Nephron progenitor cell (in vitro differentiated cells): Measurements from ENCODE around the gene JMJD8.
A peak's percentile ranks its signal among the peaks of the same experiment; 100 is the strongest.

Experiments
- DNase-seq: peaks from one replicate; pipeline ENCODE4 v3.0.0; 2021
- H3K27ac Mint-ChIP-seq: 2 replicates; pipeline ENCODE4 v1.8.0; 2021; ENCODE audit warnings: mild to moderate bottlenecking, moderate library complexity, mixed read lengths
- H3K27me3 Mint-ChIP-seq: 2 replicates; pipeline ENCODE4 v1.8.0; 2021; ENCODE audit warnings: mild to moderate bottlenecking, low read depth, mixed read lengths; ENCODE audit not compliant: poor library complexity
- H3K36me3 Mint-ChIP-seq: 2 replicates; pipeline ENCODE4 v1.8.0; 2021; ENCODE audit warnings: low read depth, mixed read lengths
- H3K4me1 Mint-ChIP-seq: 2 replicates; pipeline ENCODE4 v1.8.0; 2021; ENCODE audit warnings: mixed read lengths
- H3K4me3 Mint-ChIP-seq: 2 replicates; pipeline ENCODE4 v1.8.0; 2021; ENCODE audit warnings: mild to moderate bottlenecking, moderate library complexity, mixed read lengths
- H3K9me3 Mint-ChIP-seq: 2 replicates; pipeline ENCODE4 v1.8.0; 2021; ENCODE audit warnings: mild to moderate bottlenecking, moderate library complexity, mixed read lengths
- TF ChIP-seq, protein P1 (sequence below): fragments of 200-600 bp; sonication (generic); IDR thresholded peaks from 2 replicates; pipeline ENCODE4 v1.5.0; 2021; ENCODE audit warnings: antibody characterized with exemption

Gene JMJD8

DNA sequence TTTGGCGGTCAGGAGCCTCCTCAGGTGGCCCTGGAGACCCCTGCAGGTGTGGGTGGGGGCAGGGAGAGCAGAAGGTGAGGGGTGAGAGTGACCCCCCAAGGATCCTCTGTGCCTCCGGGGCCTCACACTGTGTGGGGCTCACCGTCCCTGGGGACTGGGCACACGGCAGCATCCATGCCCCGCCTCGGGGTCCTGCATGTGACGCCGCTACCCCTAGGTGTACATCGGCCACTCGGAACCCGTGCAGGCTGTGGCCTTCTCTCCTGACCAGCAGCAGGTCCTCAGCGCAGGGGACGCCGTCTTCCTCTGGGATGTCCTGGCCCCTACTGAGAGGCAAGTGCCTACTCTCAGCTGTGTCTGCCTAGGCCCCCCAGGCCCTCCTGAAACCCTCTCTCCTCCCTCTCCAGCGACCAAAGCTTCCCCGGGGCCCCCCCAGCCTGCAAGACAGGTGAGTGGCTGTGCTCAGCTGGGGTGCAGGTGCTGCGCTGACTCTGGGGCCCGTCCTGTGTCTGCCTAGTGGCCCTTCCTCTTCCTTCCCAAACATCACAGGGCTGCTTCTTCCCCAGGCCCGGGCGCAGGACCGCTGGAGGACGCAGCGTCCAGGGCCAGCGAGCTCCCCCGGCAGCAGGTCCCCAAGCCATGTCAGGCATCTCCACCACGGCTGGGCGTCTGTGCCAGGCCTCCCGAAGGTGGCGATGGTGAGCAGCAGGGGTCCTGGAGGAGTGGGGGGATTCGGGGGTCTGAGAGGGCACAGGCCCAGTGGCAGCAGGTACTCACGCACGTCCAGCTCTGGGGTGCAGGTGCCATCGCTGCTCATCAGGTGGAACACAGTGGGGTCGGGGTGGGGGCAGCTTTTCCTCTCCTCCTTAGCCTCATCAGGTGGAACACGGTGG, 25.2 kb downstream of the JMJD8 start:
- DNase-seq, result no peak
- TF ChIP-seq, protein P1, sequence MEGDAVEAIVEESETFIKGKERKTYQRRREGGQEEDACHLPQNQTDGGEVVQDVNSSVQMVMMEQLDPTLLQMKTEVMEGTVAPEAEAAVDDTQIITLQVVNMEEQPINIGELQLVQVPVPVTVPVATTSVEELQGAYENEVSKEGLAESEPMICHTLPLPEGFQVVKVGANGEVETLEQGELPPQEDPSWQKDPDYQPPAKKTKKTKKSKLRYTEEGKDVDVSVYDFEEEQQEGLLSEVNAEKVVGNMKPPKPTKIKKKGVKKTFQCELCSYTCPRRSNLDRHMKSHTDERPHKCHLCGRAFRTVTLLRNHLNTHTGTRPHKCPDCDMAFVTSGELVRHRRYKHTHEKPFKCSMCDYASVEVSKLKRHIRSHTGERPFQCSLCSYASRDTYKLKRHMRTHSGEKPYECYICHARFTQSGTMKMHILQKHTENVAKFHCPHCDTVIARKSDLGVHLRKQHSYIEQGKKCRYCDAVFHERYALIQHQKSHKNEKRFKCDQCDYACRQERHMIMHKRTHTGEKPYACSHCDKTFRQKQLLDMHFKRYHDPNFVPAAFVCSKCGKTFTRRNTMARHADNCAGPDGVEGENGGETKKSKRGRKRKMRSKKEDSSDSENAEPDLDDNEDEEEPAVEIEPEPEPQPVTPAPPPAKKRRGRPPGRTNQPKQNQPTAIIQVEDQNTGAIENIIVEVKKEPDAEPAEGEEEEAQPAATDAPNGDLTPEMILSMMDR, result peak; percentile 7
- no peaks in the 10 kb centered on the region for H3K27me3 Mint-ChIP-seq
- H3K4me3 Mint-ChIP-seq, result no peak overlapping the region
- H3K4me1 Mint-ChIP-seq, result peaks cover 10% of the 10 kb centered on the region
- H3K36me3 Mint-ChIP-seq, result no peaks in the 10 kb centered on the region
- H3K9me3 Mint-ChIP-seq, result no peaks in the 10 kb centered on the region
- H3K27ac Mint-ChIP-seq, result no peak overlapping the region

DNA sequence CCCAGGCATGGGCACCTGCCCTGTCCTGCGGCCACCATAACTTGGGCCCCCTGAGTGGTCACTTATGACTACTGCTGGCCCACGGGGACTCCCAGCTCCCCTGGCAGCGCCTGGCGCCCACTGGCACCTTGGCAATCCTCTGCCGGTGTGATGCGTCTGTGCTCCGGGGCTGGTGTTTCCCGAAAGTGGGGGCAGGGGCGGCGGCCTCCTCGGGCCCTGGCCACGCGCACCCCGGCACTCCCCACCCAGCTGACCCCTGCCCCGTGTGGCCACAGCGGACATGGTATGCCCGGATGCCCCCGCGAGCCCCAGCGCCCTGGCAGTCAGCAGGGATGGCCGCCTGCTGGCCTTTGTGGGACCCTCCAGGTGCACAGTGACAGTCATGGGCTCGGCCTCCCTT, 26.6 kb downstream of the JMJD8 start:
- Mint-ChIP-seq H3K27me3 (no peaks in the 10 kb centered on the region), H3K4me1 (peaks cover 13% of the 10 kb centered on the region), H3K9me3 (no peaks in the 10 kb centered on the region), H3K36me3 (no peaks in the 10 kb centered on the region), H3K4me3 (no peak overlapping the region), H3K27ac (no peak overlapping the region)
- TF ChIP-seq, protein P1, result no peak
- DNase-seq, result no peak

DNA sequence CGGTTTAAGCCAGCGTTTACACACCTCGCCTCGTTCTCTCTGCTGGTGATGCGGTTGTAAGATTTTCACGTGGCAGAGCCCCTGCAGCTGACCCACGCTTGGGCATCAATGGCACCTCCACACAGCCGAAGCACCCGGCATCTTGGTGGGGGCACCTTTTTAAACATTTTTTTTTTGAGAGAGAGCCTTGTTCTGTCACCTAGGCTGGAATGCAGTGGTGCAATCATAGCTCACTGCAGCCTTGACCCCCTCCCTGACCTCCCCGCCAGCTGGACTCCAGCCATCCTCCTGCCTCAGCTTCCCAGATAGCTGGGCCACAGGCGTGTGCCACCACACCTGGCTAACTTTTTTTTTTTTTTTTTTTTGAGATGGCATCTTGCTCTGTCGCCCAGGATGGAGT, 30.1 kb downstream of the JMJD8 start:
- Mint-ChIP-seq H3K27ac (peak overlapping the region; percentile 95), H3K36me3 (no peaks in the 10 kb centered on the region), H3K4me3 (no peak overlapping the region), H3K27me3 (no peaks in the 10 kb centered on the region), H3K9me3 (no peaks in the 10 kb centered on the region), H3K4me1 (peaks cover 11% of the 10 kb centered on the region)
- TF ChIP-seq, protein P1, result no peak
- no peak for DNase-seq

- H3K9me3 Mint-ChIP-seq, result no peaks in the 10 kb centered on the region
- DNase-seq, result no peak
- H3K27ac Mint-ChIP-seq, result no peak overlapping the region
- H3K4me1 Mint-ChIP-seq, result peaks cover 20% of the 10 kb centered on the region
- no peaks in the 10 kb centered on the region for H3K27me3 Mint-ChIP-seq
- H3K4me3 Mint-ChIP-seq, result no peak overlapping the region
- TF ChIP-seq, protein P1, result no peak
- H3K36me3 Mint-ChIP-seq, result no peaks in the 10 kb centered on the region
Measured at GRCh38 chr16:652454-653305, 31.5 kb downstream of the JMJD8 start.

DNA sequence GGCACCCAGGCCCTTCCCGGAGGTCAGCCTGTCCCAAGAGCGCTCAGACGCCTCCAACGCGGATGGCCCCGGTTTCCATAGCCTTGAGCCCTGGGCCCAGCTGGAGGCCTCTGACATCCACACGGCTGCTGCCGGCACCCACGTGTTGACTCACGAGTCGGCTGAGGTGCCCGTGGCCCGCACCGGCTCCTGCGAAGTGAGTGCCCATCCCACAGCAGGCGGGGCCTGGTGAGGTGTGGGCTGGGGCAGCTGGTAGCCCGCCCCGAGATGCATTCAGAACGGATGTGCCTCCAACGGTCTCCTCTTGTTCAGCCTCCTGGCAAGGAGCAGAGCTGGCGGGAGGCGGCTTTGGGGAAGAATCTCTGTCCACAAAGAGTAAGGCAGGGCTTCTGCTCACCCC, 32.3 kb downstream of the JMJD8 start:
- H3K27me3 Mint-ChIP-seq, result no peaks in the 10 kb centered on the region
- no peaks in the 10 kb centered on the region for H3K36me3 Mint-ChIP-seq
- no peak overlapping the region for H3K4me3 Mint-ChIP-seq
- TF ChIP-seq, protein P1, result no peak
- no peak for DNase-seq
- no peak overlapping the region for H3K27ac Mint-ChIP-seq
- peaks cover 20% of the 10 kb centered on the region for H3K4me1 Mint-ChIP-seq
- H3K9me3 Mint-ChIP-seq, result no peaks in the 10 kb centered on the region
